ENCODE measurements around the gene KCTD5. TPM values are rescaled to one million over a fixed set of nuclear protein-coding genes. Genes with fewer than 3 reads are reported as not detected.
"Not testable (repeated sequence)": the region's sequence is repeated elsewhere in the genome, so short reads cannot be mapped to it uniquely, and the experiment has no call there.

KCTD5 gene
- total RNA-seq, 5 donors from 2014 or later (not counting 1 experiment from before 2014, with no cell fraction given): 19.5 to 29.1 (median 26.3) TPM

DNA sequence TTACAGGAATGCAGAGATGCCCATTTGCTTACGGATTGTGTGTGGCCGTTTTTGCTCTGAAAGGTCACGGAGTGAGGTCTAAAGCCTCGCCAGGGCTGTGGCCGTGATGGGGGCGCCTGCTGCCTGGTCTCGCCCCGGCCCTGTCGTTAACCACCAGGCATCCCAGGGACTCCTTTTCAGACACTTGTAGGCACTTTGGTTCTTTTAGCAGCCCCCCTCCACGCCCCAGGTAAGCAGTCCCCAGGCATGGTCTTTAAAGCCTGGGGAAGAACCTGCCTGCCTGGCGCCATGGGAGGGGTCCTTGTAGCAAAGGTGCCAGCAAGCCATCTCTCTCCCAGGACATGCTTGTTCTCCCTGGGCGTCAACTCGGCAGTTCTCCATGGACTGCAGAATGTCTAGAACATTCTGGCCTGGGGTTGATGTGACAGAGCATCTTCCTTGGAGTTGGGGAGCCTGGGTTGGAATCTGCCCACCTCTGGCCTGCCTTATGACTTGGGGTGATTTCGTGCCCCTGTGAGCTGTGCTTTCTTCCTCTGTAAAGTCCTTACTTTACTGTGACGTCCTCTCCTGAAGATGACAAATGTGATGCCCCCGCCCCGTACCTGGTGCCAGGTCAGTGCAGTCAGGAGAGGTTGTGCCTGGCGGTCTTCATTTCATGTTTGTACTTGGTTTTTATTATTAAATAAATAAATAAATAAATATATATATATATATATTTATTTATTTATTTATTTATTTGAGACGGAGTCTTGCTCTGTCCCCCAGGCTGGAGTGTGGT lies 5.4 kb downstream of the KCTD5 start:
- no peaks in the 10 kb centered on the region for H3K9me3 Mint-ChIP-seq
- H3K27me3 Mint-ChIP-seq: no peaks in the 10 kb centered on the region
- no peaks in the 10 kb centered on the region for H3K9me3 ChIP-seq
- CTCF ChIA-PET: no interaction called here
- DNase-seq (no peak), ATAC-seq (replicated peaks in 1 of 4) (no peak)
- H3K27ac ChIP-seq (ENCODE audit: low read length): peak overlapping the region; percentile 26
- H3K27me3 ChIP-seq (replicated peaks in 1 of 2; ENCODE audit: control insufficient read depth in 2 of 2, extremely low read depth in 1 of 2, insufficient read depth in 2 of 2, low read length in 1 of 2): no peaks in the 10 kb centered on the region
- H3K4me3 ChIP-seq (ENCODE audit: control insufficient read depth in 1 of 2, extremely low read depth in 1 of 2, low read length in 1 of 2): no peak overlapping the region
- peaks cover 3% of the 10 kb centered on the region for H3K36me3 Mint-ChIP-seq
- peaks cover 5 to 39% of the 10 kb centered on the region in 2 experiments for H3K4me1 ChIP-seq (ENCODE audit: control insufficient read depth in 1 of 2, extremely low read depth in 1 of 2, insufficient read depth in 2 of 2, low read length in 2 of 2)
- POLR2A ChIA-PET: no interaction called here
- peaks cover 12 to 21% of the 10 kb centered on the region in 2 donors for H3K36me3 ChIP-seq (ENCODE audit: control insufficient read depth in 2 of 2, extremely low read depth in 1 of 2, insufficient read depth in 1 of 2, low read length in 1 of 2)
- peak overlapping the region; percentile 83 to 93 for H3K27ac Mint-ChIP-seq
- H3K4me3 Mint-ChIP-seq: peak overlapping the region in 2 of 3 donors; percentile 34 to 69
- 57% methylated on average over 12 of the region's 19 CpGs for WGBS (ENCODE audit: insufficient coverage)
- H3K4me1 Mint-ChIP-seq: peaks cover 22 to 34% (median 27%) of the 10 kb centered on the region in 3 donors

DNA sequence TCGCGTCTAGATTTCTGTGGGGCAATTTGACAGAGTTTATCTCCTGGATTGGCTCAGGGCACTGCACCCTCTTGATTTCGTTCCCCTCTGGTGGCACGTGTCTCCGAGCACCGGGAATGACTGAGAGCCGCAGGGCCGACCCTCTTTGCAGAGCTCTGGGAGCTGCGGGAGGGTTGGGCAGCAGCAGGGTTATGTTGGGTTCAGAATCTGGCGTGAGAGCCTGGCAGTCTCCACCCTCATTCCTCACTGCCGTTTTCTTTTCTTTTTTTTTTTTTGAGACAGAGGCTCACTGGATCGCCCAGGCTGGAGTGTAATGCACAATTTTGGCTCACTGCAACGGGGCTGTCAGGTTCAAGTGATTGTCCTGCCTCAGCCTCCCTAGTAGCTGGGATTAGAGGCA lies 7.1 kb downstream of the KCTD5 start:
- H3K36me3 ChIP-seq (ENCODE audit: control insufficient read depth in 2 of 2, extremely low read depth in 1 of 2, insufficient read depth in 1 of 2, low read length in 1 of 2): peaks cover 12 to 21% of the 10 kb centered on the region in 2 donors
- H3K4me3 Mint-ChIP-seq; H3K27ac Mint-ChIP-seq; H3K27ac ChIP-seq (ENCODE audit: low read length); H3K9me3 Mint-ChIP-seq; H3K4me3 ChIP-seq (ENCODE audit: control insufficient read depth in 1 of 2, extremely low read depth in 1 of 2, low read length in 1 of 2); CTCF ChIA-PET; DNase-seq; H3K36me3 Mint-ChIP-seq; H3K27me3 Mint-ChIP-seq; H3K27me3 ChIP-seq (replicated peaks in 1 of 2; ENCODE audit: control insufficient read depth in 2 of 2, extremely low read depth in 1 of 2, insufficient read depth in 2 of 2, low read length in 1 of 2); H3K9me3 ChIP-seq; ATAC-seq (replicated peaks in 1 of 4); POLR2A ChIA-PET: not testable (repeated sequence)
- H3K4me1 Mint-ChIP-seq: peaks cover 18 to 28% (median 21%) of the 10 kb centered on the region in 3 donors
- peaks cover 3 to 33% of the 10 kb centered on the region in 2 experiments for H3K4me1 ChIP-seq (ENCODE audit: control insufficient read depth in 1 of 2, extremely low read depth in 1 of 2, insufficient read depth in 2 of 2, low read length in 2 of 2)
- WGBS (ENCODE audit: insufficient coverage): no CpG with 5 or more reads among the region's 13 CpGs

DNA sequence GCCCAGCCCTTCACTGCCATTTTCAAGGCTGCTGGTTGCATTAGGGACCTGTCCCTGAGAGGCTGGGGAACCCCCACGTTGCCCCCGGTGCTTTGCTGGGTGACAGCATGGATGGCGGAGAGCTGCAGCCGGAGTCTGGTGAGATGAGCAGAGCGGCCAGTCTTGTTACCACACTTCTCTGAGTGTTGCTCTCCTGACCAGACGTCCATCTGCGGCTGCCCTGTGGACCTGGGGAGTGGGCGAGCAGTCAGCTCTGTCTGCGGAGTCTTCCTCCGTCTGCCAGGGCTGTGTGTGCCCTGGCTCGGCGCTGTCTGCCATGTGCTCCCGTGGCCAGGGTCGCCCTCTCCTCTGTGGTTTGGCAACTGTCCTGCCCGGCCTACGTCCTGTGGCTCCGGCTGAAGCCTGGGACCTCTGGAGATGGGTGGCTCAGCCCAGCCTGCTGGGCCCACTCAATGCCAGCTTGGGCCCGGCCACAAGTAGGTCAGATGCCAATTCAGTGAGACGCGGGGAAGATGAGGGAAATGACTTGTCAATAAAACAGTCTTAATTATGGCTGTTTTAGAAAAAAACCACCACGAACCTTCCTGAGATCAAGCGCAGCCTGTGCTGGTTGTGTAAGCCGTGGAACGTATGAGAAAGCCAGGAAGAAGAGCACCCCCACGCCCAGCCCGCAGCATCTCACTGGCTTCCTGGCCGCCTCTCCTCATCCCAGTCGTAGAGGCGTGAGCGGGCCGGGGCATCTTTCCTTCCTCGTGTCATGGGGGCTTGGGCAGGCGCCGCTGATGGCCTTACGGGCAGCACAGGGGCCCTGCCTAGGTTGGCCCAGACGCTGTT lies 7.9 kb downstream of the KCTD5 start:
- ChIA-PET CTCF (no interaction called here), POLR2A (no interaction called here)

DNA sequence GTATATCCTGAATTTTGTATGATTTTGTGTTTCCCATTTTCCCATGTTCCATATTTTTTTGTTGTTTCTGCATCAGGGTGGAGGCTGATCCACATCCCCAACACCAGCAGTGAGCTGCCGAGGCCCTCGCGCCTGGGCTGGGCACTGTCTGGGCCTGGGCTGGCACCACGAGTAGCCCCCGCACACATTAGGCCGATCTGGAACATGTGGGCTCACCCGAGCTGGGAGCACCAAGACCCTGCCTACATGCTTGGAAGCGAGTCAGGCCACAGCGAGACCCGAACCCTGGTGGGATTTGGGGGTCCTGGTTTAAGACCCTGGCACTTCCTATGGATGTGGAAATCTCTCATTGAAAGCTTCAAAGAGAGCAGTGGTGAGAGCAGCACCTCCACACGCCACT lies 8.5 kb downstream of the KCTD5 start:
- ATAC-seq (replicated peaks in 1 of 4) (no peak), DNase-seq (no peak)
- H3K9me3 ChIP-seq: no peaks in the 10 kb centered on the region
- CTCF ChIA-PET: no interaction called here
- WGBS (ENCODE audit: insufficient coverage): 96% methylated on average over 11 of the region's 11 CpGs
- H3K36me3 ChIP-seq (ENCODE audit: control insufficient read depth in 2 of 2, extremely low read depth in 1 of 2, insufficient read depth in 1 of 2, low read length in 1 of 2): peaks cover 12 to 21% of the 10 kb centered on the region in 2 donors
- Mint-ChIP-seq H3K36me3 (peaks cover 3% of the 10 kb centered on the region), H3K27me3 (no peaks in the 10 kb centered on the region), H3K9me3 (no peaks in the 10 kb centered on the region), H3K4me3 (no peak overlapping the region), H3K27ac (no peak overlapping the region), H3K4me1 (peaks cover 17 to 22% (median 18%) of the 10 kb centered on the region in 3 donors)
- POLR2A ChIA-PET: no interaction called here
- peaks cover 3 to 28% of the 10 kb centered on the region in 2 experiments for H3K4me1 ChIP-seq (ENCODE audit: control insufficient read depth in 1 of 2, extremely low read depth in 1 of 2, insufficient read depth in 2 of 2, low read length in 2 of 2)
- H3K4me3 ChIP-seq (ENCODE audit: control insufficient read depth in 1 of 2, extremely low read depth in 1 of 2, low read length in 1 of 2): no peak overlapping the region
- no peak overlapping the region for H3K27ac ChIP-seq (ENCODE audit: low read length)
- H3K27me3 ChIP-seq (replicated peaks in 1 of 2; ENCODE audit: control insufficient read depth in 2 of 2, extremely low read depth in 1 of 2, insufficient read depth in 2 of 2, low read length in 1 of 2): no peaks in the 10 kb centered on the region

More for the DNA sequence above, 7.9 kb downstream of the KCTD5 start:
- DNase-seq (no peak), ATAC-seq (replicated peaks in 1 of 4) (no peak)
- Histone ChIP-seq H3K27ac (ENCODE audit: low read length) (no peak overlapping the region), H3K36me3 (ENCODE audit: control insufficient read depth in 2 of 2, extremely low read depth in 1 of 2, insufficient read depth in 1 of 2, low read length in 1 of 2) (peaks cover 12 to 21% of the 10 kb centered on the region in 2 donors), H3K9me3 (no peaks in the 10 kb centered on the region), H3K27me3 (replicated peaks in 1 of 2; ENCODE audit: control insufficient read depth in 2 of 2, extremely low read depth in 1 of 2, insufficient read depth in 2 of 2, low read length in 1 of 2) (no peaks in the 10 kb centered on the region), H3K4me3 (ENCODE audit: control insufficient read depth in 1 of 2, extremely low read depth in 1 of 2, low read length in 1 of 2) (no peak overlapping the region), H3K4me1 (ENCODE audit: control insufficient read depth in 1 of 2, extremely low read depth in 1 of 2, insufficient read depth in 2 of 2, low read length in 2 of 2) (peaks cover 3 to 30% of the 10 kb centered on the region in 2 experiments)
- peaks cover 3% of the 10 kb centered on the region for H3K36me3 Mint-ChIP-seq
- no peaks in the 10 kb centered on the region for H3K9me3 Mint-ChIP-seq
- H3K27ac Mint-ChIP-seq: no peak overlapping the region
- H3K4me1 Mint-ChIP-seq: peaks cover 18 to 24% (median 18%) of the 10 kb centered on the region in 3 donors
- no peak overlapping the region for H3K4me3 Mint-ChIP-seq
- no peaks in the 10 kb centered on the region for H3K27me3 Mint-ChIP-seq
- WGBS (ENCODE audit: insufficient coverage): 86% methylated on average over 33 of the region's 36 CpGs

DNA sequence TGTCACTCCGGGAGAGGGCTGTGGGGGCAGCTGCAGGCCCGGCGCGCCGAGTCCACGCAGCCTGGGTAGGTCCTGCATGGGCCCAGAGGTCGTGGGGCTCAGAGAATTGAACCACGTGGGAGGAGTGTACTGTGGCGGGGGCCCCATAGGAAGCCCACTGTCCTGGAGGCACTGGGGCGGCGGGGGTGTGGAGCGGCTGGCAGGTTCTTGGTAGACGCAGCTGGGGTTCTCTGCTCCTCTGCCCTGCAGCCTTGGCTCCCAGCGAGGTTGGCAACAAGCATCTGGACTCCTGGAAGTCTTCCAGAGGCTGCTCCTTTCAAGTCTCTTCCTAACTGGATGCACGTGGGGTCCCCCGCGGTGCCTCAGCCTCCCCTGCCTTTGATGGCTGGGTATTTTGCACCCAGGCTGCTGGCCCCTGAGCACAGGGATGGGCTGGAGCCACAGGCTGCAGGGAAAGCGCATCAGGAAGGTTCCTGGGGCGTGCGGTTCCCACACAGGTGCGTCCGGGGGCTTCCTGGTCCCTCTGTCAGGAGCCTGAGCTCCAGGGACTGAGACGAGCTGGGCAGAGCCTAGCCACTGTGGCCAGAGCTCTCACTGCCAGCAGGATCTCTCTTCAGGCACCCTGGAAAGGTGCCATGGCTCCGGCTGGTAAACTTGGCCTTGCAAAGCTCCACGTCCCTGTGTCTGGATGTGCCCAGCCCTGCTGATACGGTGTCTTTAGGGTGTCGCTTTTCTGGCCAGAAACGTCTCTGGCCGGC lies 9.3 kb downstream of the KCTD5 start:
- H3K4me3 Mint-ChIP-seq: no peak overlapping the region
- Histone ChIP-seq H3K4me1 (ENCODE audit: control insufficient read depth in 1 of 2, extremely low read depth in 1 of 2, insufficient read depth in 2 of 2, low read length in 2 of 2) (peaks cover 3 to 26% of the 10 kb centered on the region in 2 experiments), H3K36me3 (ENCODE audit: control insufficient read depth in 2 of 2, extremely low read depth in 1 of 2, insufficient read depth in 1 of 2, low read length in 1 of 2) (peaks cover 12 to 21% of the 10 kb centered on the region in 2 donors), H3K4me3 (ENCODE audit: control insufficient read depth in 1 of 2, extremely low read depth in 1 of 2, low read length in 1 of 2) (no peak overlapping the region), H3K27me3 (replicated peaks in 1 of 2; ENCODE audit: control insufficient read depth in 2 of 2, extremely low read depth in 1 of 2, insufficient read depth in 2 of 2, low read length in 1 of 2) (no peaks in the 10 kb centered on the region), H3K27ac (ENCODE audit: low read length) (no peak overlapping the region), H3K9me3 (no peaks in the 10 kb centered on the region)
- ATAC-seq (replicated peaks in 1 of 4) (no peak), DNase-seq (no peak)
- CTCF ChIA-PET: interaction anchor here in 1 of 2 donors (0.5 kb wide), 1 partner anchor 360 kb away, joined by 3 read pairs; no protein-coding TSS in a partner anchor
- peaks cover 4% of the 10 kb centered on the region for H3K36me3 Mint-ChIP-seq
- H3K27me3 Mint-ChIP-seq: no peaks in the 10 kb centered on the region
- POLR2A ChIA-PET: no interaction called here
- H3K9me3 Mint-ChIP-seq: no peaks in the 10 kb centered on the region
- no peak overlapping the region for H3K27ac Mint-ChIP-seq
- 97% methylated on average over 28 of the region's 29 CpGs for WGBS (ENCODE audit: insufficient coverage)
- peaks cover 15 to 21% (median 17%) of the 10 kb centered on the region in 3 donors for H3K4me1 Mint-ChIP-seq

Measured in T-cell (primary cell).